ENCODE data around the gene PPP4R4.
"Not testable (repeated sequence)": the region's sequence is repeated elsewhere in the genome, so short reads cannot be mapped to it uniquely, and the experiment has no call there.

The PPP4R4 gene

GRCh38 chr14:94144765-94145164 is 29.4 kb upstream of the PPP4R4 start:
- DNase-seq, result peak; percentile 33

GRCh38 chr14:94145902-94146527 is 28.1 kb upstream of the PPP4R4 start:
- peak; percentile 40 for DNase-seq

GRCh38 chr14:94152676-94153075 is 21.4 kb upstream of the PPP4R4 start:
- no peak for DNase-seq

- DNase-seq, result no peak
Observed at GRCh38 chr14:94153750-94154342, 20.3 kb upstream of the PPP4R4 start.

- not testable (repeated sequence) for DNase-seq
Observed at GRCh38 chr14:94156143-94156542, 18.0 kb upstream of the PPP4R4 start.

GRCh38 chr14:94157197-94157596 is 16.9 kb upstream of the PPP4R4 start:
- no peak for DNase-seq

- no peak for DNase-seq
Observed at GRCh38 chr14:94158239-94158883, 15.8 kb upstream of the PPP4R4 start.

- no peak for DNase-seq
Observed at GRCh38 chr14:94161058-94161457, 13.1 kb upstream of the PPP4R4 start.

- no peak for DNase-seq
Observed at GRCh38 chr14:94161981-94162380, 12.1 kb upstream of the PPP4R4 start.

- DNase-seq, result no peak
Observed at GRCh38 chr14:94162466-94162865, 11.7 kb upstream of the PPP4R4 start.

- no peak for DNase-seq
Observed at GRCh38 chr14:94163796-94164195, 10.3 kb upstream of the PPP4R4 start.

GRCh38 chr14:94164685-94165431 is 9.3 kb upstream of the PPP4R4 start:
- DNase-seq, result no peak

GRCh38 chr14:94165744-94166143 is 8.4 kb upstream of the PPP4R4 start:
- no peak for DNase-seq

- no peak for DNase-seq
Observed at GRCh38 chr14:94170136-94170535, 4.0 kb upstream of the PPP4R4 start.

- no peak for DNase-seq
Observed at GRCh38 chr14:94171208-94171607, 2.9 kb upstream of the PPP4R4 start.

GRCh38 chr14:94172545-94172944 is 1.6 kb upstream of the PPP4R4 start:
- no peak for DNase-seq

GRCh38 chr14:94173471-94173884 is 644 bp upstream of the PPP4R4 start:
- DNase-seq, result no peak

GRCh38 chr14:94174604-94175010 is 485 bp downstream of the PPP4R4 start:
- no peak for DNase-seq

- DNase-seq, result peak; percentile 62
Observed at GRCh38 chr14:94175011-94175745, 1.1 kb downstream of the PPP4R4 start.

- no peak for DNase-seq
Observed at GRCh38 chr14:94175747-94176146, 1.6 kb downstream of the PPP4R4 start.

- no peak for DNase-seq
Observed at GRCh38 chr14:94176808-94177207, 2.7 kb downstream of the PPP4R4 start.

GRCh38 chr14:94177806-94178205 is 3.7 kb downstream of the PPP4R4 start:
- no peak for DNase-seq

- DNase-seq, result no peak
Observed at GRCh38 chr14:94179244-94179643, 5.1 kb downstream of the PPP4R4 start.
